ENCODE results near the gene SOWAHA.

- TF ChIP-seq CTCF (conservative IDR thresholded peaks at IDR 0.05; ENCODE audit: low read depth, low read length) (no peak), EZH2 (IDR thresholded peaks at IDR 0.05; ENCODE audit: low read length, unreplicated experiment) (no peak), EZH2phosphoT487 (IDR thresholded peaks at IDR 0.05; ENCODE audit: borderline replicate concordance, low read length) (no peak)
Observed at GRCh38 chr5:132865668-132866341, 52.7 kb downstream of the SOWAHA start.

Data from PC-3 (cell line).